Neural cell (in vitro differentiated cells): ENCODE measurements around the gene COL4A2. TPM values are rescaled to one million over a fixed set of nuclear protein-coding genes. Genes with fewer than 3 reads are reported as not detected.

Source experiments
- H2AFZ ChIP-seq: fragments of 200-600, 300-800 bp; sonication (generic), shearing (Covaris generic); 2 replicates; pipeline ENCODE4 v1.6.0; 2014; ENCODE audit warnings: low read depth, mild to moderate bottlenecking, antibody characterized with exemption, low read length, moderate library complexity
- H3F3A ChIP-seq: fragments of 200-600 bp; shearing (Covaris generic); 2 replicates; pipeline ENCODE4 v1.6.1; 2016; ENCODE audit warnings: mild to moderate bottlenecking, moderate library complexity, mixed read lengths, antibody characterized with exemption, low read length; ENCODE audit not compliant: insufficient read depth, poor library complexity, severe bottlenecking
- H3K27ac ChIP-seq: fragments of 200-600, 300-800 bp; sonication (generic), shearing (Covaris generic); 2 replicates; pipeline ENCODE4 v1.5.1; 2014; ENCODE audit warnings: mild to moderate bottlenecking, low read length, moderate library complexity
- H3K27me3 ChIP-seq: fragments of 300-800, 200-600 bp; sonication (generic), shearing (Covaris generic); 2 replicates; pipeline ENCODE4 v1.6.0; 2014; ENCODE audit warnings: mild to moderate bottlenecking, low read depth, low read length, moderate library complexity; ENCODE audit not compliant: insufficient read depth
- H3K36me3 ChIP-seq: fragments of 300-800, 200-600 bp; sonication (generic), shearing (Covaris generic); 2 replicates; pipeline ENCODE4 v1.5.1; 2014; ENCODE audit warnings: mild to moderate bottlenecking, antibody characterized with exemption, low read length, moderate library complexity; ENCODE audit not compliant: insufficient read depth
- H3K4me2 ChIP-seq: fragments of 300-800, 200-600 bp; sonication (generic), shearing (Covaris generic); 2 replicates; pipeline ENCODE4 v1.6.0; 2014; ENCODE audit warnings: mild to moderate bottlenecking, low read length
- H3K4me3 ChIP-seq: fragments of 300-800, 200-600 bp; sonication (generic), shearing (Covaris generic); 2 replicates; pipeline ENCODE4 v1.5.1; 2014; ENCODE audit warnings: mild to moderate bottlenecking, low read length, moderate library complexity
- H3K79me2 ChIP-seq: fragments of 200-600 bp; shearing (Covaris generic); replicated peaks from 2 replicates; pipeline ENCODE4 v1.6.0; 2014; ENCODE audit warnings: mild to moderate bottlenecking, low read length, moderate library complexity; ENCODE audit not compliant: insufficient read depth
- H3K9ac ChIP-seq: fragments of 300-800, 200-600 bp; sonication (generic), shearing (Covaris generic); 2 replicates; pipeline ENCODE4 v1.6.1; 2016; ENCODE audit warnings: mild to moderate bottlenecking, low read length, mixed read lengths
- H3K9me2 ChIP-seq: fragments of 200-600 bp; shearing (Covaris generic); 2 replicates; pipeline ENCODE4 v1.6.1; 2016; ENCODE audit warnings: mild to moderate bottlenecking, low read length, mixed read lengths; ENCODE audit not compliant: insufficient read depth
- H3K9me3 ChIP-seq: fragments of 200-600, 300-800 bp; sonication (generic), shearing (Covaris generic); 2 replicates; pipeline ENCODE4 v1.6.1; 2016; ENCODE audit warnings: mild to moderate bottlenecking, mixed run types, low read length, moderate library complexity, mixed read lengths
- H4K20me1 ChIP-seq: fragments of 200-600 bp; shearing (Covaris generic); 2 replicates; pipeline ENCODE4 v1.6.1; 2016; ENCODE audit warnings: mild to moderate bottlenecking, mixed run types; ENCODE audit not compliant: insufficient read depth
- EP300 ChIP-seq: fragments of 450-650 bp; conservative IDR thresholded peaks from 2 replicates; pipeline ENCODE4 v1.6.1; 2014; ENCODE audit warnings: antibody characterized with exemption, mild to moderate bottlenecking, moderate library complexity; ENCODE audit not compliant: poor library complexity, severe bottlenecking
- EZH2 ChIP-seq: fragments of 200-600, 300-800 bp; shearing (Covaris generic), sonication (generic); IDR thresholded peaks from 2 replicates; pipeline ENCODE4 v1.6.1; 2014; ENCODE audit warnings: antibody characterized with exemption, low read length, borderline replicate concordance, mild to moderate bottlenecking; ENCODE audit not compliant: insufficient read depth, poor library complexity, severe bottlenecking
- MXI1 ChIP-seq: fragments of 450-650 bp; conservative IDR thresholded peaks from 2 replicates; pipeline ENCODE4 v1.6.1; 2014; ENCODE audit warnings: antibody characterized with exemption, mild to moderate bottlenecking; ENCODE audit not compliant: poor library complexity, severe bottlenecking
- POLR2AphosphoS5 ChIP-seq: IDR thresholded peaks from 2 replicates; pipeline ENCODE4 v1.6.1; 2012
- RAD21 ChIP-seq: fragments of 450-650 bp; conservative IDR thresholded peaks from 2 replicates; pipeline ENCODE4 v1.6.1; 2014; ENCODE audit warnings: antibody characterized with exemption, mild to moderate bottlenecking, moderate library complexity
- SMC3 ChIP-seq: fragments of 450-650 bp; conservative IDR thresholded peaks from 2 replicates; pipeline ENCODE4 v1.6.1; 2014; ENCODE audit warnings: antibody characterized with exemption, mild to moderate bottlenecking, moderate library complexity; ENCODE audit not compliant: poor library complexity
- TAF1 ChIP-seq: IDR thresholded peaks from 2 replicates; pipeline ENCODE4 v1.6.1; 2012; ENCODE audit warnings: low read depth
- polyA plus RNA-seq: library from polyadenylated mRNA; depleted of rRNA; stranded (reverse); fragments of >200 nt; gene quantifications from 2 replicates; pipeline ENCODE4 v1.2.3, GENCODE V29; 2014
- TF ChIP-seq, protein P1 (sequence below): fragments of 450-650 bp; IDR thresholded peaks from 2 replicates; pipeline ENCODE4 v1.5.1; 2014; ENCODE audit warnings: antibody characterized with exemption, mild to moderate bottlenecking, moderate library complexity; ENCODE audit not compliant: poor library complexity, severe bottlenecking
- TF ChIP-seq, protein P2 (sequence below): IDR thresholded peaks from 2 replicates; pipeline ENCODE4 v1.6.1; 2012; ENCODE audit warnings: borderline replicate concordance

Gene COL4A2
- polyA plus RNA-seq, 1 donor from 2014 or later = 30.8 TPM

DNA sequence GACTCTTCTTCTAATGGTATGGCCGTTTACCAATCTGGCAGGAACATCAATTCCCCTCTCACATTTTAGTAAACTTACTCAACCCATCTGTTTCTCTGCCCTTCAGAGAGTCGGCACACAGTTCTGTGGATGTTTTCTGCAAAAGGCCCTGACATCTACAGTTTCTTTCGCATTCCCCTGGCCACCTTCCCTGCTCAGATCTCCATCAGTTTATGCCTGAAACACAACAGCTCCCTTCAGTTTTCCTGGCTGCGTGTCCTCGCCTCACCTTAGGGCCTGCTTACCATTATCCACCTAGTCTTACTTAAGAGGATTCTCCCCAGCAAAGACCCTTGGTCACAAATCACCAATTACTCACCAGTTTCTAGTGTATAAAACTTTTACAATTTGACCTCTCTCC lies 25.3 kb upstream of the COL4A2 start:
- no peaks in the 10 kb centered on the region for H3K79me2 ChIP-seq
- no peak overlapping the region for H3K4me3 ChIP-seq
- no peaks in the 10 kb centered on the region for H3K9me2 ChIP-seq
- no peaks in the 10 kb centered on the region for H3K27me3 ChIP-seq
- no peak overlapping the region for H3K27ac ChIP-seq
- no peaks in the 10 kb centered on the region for H3K36me3 ChIP-seq
- no peak for TF ChIP-seq TAF1
- no peak for TF ChIP-seq MXI1
- TF ChIP-seq EP300 = no peak
- TF ChIP-seq SMC3 = no peak
- no peak for TF ChIP-seq EZH2
- no peak for TF ChIP-seq POLR2AphosphoS5
- TF ChIP-seq, protein P1, sequence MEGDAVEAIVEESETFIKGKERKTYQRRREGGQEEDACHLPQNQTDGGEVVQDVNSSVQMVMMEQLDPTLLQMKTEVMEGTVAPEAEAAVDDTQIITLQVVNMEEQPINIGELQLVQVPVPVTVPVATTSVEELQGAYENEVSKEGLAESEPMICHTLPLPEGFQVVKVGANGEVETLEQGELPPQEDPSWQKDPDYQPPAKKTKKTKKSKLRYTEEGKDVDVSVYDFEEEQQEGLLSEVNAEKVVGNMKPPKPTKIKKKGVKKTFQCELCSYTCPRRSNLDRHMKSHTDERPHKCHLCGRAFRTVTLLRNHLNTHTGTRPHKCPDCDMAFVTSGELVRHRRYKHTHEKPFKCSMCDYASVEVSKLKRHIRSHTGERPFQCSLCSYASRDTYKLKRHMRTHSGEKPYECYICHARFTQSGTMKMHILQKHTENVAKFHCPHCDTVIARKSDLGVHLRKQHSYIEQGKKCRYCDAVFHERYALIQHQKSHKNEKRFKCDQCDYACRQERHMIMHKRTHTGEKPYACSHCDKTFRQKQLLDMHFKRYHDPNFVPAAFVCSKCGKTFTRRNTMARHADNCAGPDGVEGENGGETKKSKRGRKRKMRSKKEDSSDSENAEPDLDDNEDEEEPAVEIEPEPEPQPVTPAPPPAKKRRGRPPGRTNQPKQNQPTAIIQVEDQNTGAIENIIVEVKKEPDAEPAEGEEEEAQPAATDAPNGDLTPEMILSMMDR = no peak
- TF ChIP-seq, protein P2, sequence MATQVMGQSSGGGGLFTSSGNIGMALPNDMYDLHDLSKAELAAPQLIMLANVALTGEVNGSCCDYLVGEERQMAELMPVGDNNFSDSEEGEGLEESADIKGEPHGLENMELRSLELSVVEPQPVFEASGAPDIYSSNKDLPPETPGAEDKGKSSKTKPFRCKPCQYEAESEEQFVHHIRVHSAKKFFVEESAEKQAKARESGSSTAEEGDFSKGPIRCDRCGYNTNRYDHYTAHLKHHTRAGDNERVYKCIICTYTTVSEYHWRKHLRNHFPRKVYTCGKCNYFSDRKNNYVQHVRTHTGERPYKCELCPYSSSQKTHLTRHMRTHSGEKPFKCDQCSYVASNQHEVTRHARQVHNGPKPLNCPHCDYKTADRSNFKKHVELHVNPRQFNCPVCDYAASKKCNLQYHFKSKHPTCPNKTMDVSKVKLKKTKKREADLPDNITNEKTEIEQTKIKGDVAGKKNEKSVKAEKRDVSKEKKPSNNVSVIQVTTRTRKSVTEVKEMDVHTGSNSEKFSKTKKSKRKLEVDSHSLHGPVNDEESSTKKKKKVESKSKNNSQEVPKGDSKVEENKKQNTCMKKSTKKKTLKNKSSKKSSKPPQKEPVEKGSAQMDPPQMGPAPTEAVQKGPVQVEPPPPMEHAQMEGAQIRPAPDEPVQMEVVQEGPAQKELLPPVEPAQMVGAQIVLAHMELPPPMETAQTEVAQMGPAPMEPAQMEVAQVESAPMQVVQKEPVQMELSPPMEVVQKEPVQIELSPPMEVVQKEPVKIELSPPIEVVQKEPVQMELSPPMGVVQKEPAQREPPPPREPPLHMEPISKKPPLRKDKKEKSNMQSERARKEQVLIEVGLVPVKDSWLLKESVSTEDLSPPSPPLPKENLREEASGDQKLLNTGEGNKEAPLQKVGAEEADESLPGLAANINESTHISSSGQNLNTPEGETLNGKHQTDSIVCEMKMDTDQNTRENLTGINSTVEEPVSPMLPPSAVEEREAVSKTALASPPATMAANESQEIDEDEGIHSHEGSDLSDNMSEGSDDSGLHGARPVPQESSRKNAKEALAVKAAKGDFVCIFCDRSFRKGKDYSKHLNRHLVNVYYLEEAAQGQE = no peak
- no peak for TF ChIP-seq RAD21
- no peak overlapping the region for H3K4me2 ChIP-seq
- no peak overlapping the region for H3K9ac ChIP-seq
- no peak overlapping the region for H2AFZ ChIP-seq
- H3F3A ChIP-seq = no peaks in the 10 kb centered on the region
- H4K20me1 ChIP-seq = no peaks in the 10 kb centered on the region
- H3K9me3 ChIP-seq = no peaks in the 10 kb centered on the region

DNA sequence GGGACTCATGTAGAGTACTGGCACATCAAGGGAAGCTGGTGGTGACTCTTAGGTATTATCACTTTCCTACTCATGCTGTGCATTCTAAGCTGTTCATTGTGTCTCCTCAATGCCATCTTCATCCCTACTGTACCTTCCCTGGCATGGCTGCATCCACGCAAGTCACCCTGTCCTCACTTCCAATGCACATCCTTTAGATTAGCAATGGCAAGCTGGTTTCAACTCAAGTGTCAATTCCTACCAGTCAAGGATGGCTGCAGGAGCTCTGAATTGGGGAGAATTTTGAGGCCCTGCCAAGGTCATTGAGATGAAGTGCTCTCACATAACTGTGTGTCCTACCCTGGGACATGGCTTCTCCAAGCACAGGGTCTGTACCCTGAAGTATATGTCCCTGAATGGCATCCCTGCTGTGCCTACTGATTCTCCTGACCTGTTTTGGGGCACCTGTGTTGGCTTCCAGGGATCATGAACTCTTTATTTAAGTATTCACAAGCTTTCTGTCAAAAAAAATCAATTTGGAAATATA lies 24.7 kb upstream of the COL4A2 start:
- no peak for TF ChIP-seq EZH2
- no peak for TF ChIP-seq EP300
- no peak for TF ChIP-seq SMC3
- TF ChIP-seq, protein P2 = no peak
- TF ChIP-seq MXI1 = no peak
- no peak for TF ChIP-seq TAF1
- TF ChIP-seq, protein P1 = no peak
- Histone ChIP-seq H3K79me2 (no peaks in the 10 kb centered on the region), H3K36me3 (no peaks in the 10 kb centered on the region), H3K27me3 (no peaks in the 10 kb centered on the region), H3K4me2 (no peak overlapping the region), H3K4me3 (no peak overlapping the region), H3K9ac (no peak overlapping the region), H3F3A (no peaks in the 10 kb centered on the region), H3K9me3 (no peaks in the 10 kb centered on the region), H4K20me1 (no peaks in the 10 kb centered on the region), H3K9me2 (no peaks in the 10 kb centered on the region), H2AFZ (no peak overlapping the region), H3K27ac (no peak overlapping the region)
